Breast epithelium (tissue), 3 donors: ENCODE measurements around the gene PCDH9.

Experiments used
- CTCF ChIP-seq, 3 donors: fragments of 450-650 bp; IDR thresholded peaks; one replicate each; pipeline ENCODE4 v1.5.1; 2016 to 2017; ENCODE audit warnings: antibody characterized with exemption in 3 of 3, mild to moderate bottlenecking in 3 of 3, moderate library complexity in 3 of 3
- POLR2AphosphoS5 ChIP-seq, 3 donors: sonication (generic); formaldehyde crosslinking; IDR thresholded peaks; one replicate each; pipeline ENCODE4 v1.6.1; 2017; ENCODE audit warnings: antibody characterized with exemption in 3 of 3

GRCh38 chr13:67235265-67235664, 5.1 kb upstream of the PCDH9 start:
- TF ChIP-seq CTCF (IDR thresholded peaks at IDR 0.05) (no peak), POLR2AphosphoS5 (IDR thresholded peaks at IDR 0.05) (no peak)
